Hepatocyte (in vitro differentiated cells): Measurements from ENCODE around the gene TRIM56. TPM values are rescaled to one million over a fixed set of nuclear protein-coding genes. Genes with fewer than 3 reads are reported as not detected.
A peak's percentile ranks its signal among the peaks of the same experiment; 100 is the strongest.

Experiments
- DNase-seq: peaks from one replicate; pipeline ENCODE4 v3.0.0-alpha.2; 2016; ENCODE audit warnings: low spot score
- H2AFZ ChIP-seq: fragments of 200-600 bp; sonication (generic); 2 replicates; pipeline ENCODE4 v1.6.0; 2016; ENCODE audit warnings: antibody characterized with exemption, mild to moderate bottlenecking
- H3K27ac ChIP-seq: fragments of 200-600 bp; sonication (generic); 2 replicates; pipeline ENCODE4 v1.5.1; 2016; ENCODE audit warnings: mild to moderate bottlenecking
- H3K27me3 ChIP-seq: fragments of 200-600 bp; sonication (generic); 2 replicates; pipeline ENCODE4 v1.6.1; 2016
- H3K36me3 ChIP-seq: fragments of 200-600 bp; sonication (generic); replicated peaks from 2 replicates; pipeline ENCODE4 v1.5.1; 2016; ENCODE audit warnings: low read depth; ENCODE audit not compliant: insufficient read depth
- H3K4me1 ChIP-seq: fragments of 200-600 bp; sonication (generic); 2 replicates; pipeline ENCODE4 v1.5.1; 2016; ENCODE audit warnings: mild to moderate bottlenecking, moderate library complexity; ENCODE audit not compliant: insufficient read depth
- H3K4me2 ChIP-seq: fragments of 200-600 bp; sonication (generic); 2 replicates; pipeline ENCODE4 v1.6.0; 2016
- H3K4me3 ChIP-seq: fragments of 200-600 bp; sonication (generic); 2 replicates; pipeline ENCODE4 v1.5.1; 2016; ENCODE audit warnings: mild to moderate bottlenecking
- H3K79me2 ChIP-seq: fragments of 200-600 bp; sonication (generic); 2 replicates; pipeline ENCODE4 v1.6.0; 2017; ENCODE audit warnings: mild to moderate bottlenecking
- H3K9me2 ChIP-seq: fragments of 200-600 bp; sonication (generic); replicated peaks from 2 replicates; pipeline ENCODE4 v1.6.0; 2017; ENCODE audit warnings: mild to moderate bottlenecking; ENCODE audit not compliant: insufficient read depth
- H3K9me3 ChIP-seq: fragments of 200-600 bp; sonication (generic); 2 replicates; pipeline ENCODE4 v1.5.1; 2016; ENCODE audit warnings: low read depth, mild to moderate bottlenecking
- H4K20me1 ChIP-seq: fragments of 200-600 bp; sonication (generic); 2 replicates; pipeline ENCODE4 v1.6.0; 2016; ENCODE audit warnings: mild to moderate bottlenecking; ENCODE audit not compliant: insufficient read depth, poor library complexity, severe bottlenecking
- CTCF ChIP-seq: fragments of 200-600 bp; sonication (generic); IDR thresholded peaks from 2 replicates; pipeline ENCODE4 v1.5.1; 2016; ENCODE audit warnings: antibody characterized with exemption, mild to moderate bottlenecking; ENCODE audit not compliant: poor library complexity
- EZH2 ChIP-seq: fragments of 200-600 bp; sonication (generic); IDR thresholded peaks from 2 replicates; pipeline ENCODE4 v1.6.1; 2016; ENCODE audit warnings: antibody characterized with exemption, mild to moderate bottlenecking, borderline replicate concordance
- EZH2phosphoT487 ChIP-seq: fragments of 200-600 bp; sonication (generic); IDR thresholded peaks from one replicate; pipeline ENCODE4 v1.6.1; 2018; ENCODE audit warnings: antibody characterized with exemption, mild to moderate bottlenecking, low read depth, moderate library complexity; ENCODE audit not compliant: unreplicated experiment, severe bottlenecking
- WGBS: methylation state at CpG from one replicate; pipeline ENCODE4 v1.1.6; 2016; ENCODE audit warnings: low lambda C conversion rate; ENCODE audit errors: missing lambda C conversion rate; 5-methylcytosine and 5-hydroxymethylcytosine counted together
- polyA plus RNA-seq: library from polyadenylated mRNA; unstranded; fragments of >200 nt; fragmentation: Nextera tagmentation; extraction: Ambion mirVana; gene quantifications from 2 replicates; pipeline ENCODE4 v1.2.1, GENCODE V29; 2016
- total RNA-seq: library from RNA; depleted of rRNA; stranded (reverse); fragments of >200 nt; gene quantifications from 2 replicates; pipeline ENCODE4 v1.2.3, GENCODE V29; 2014

Gene TRIM56
- total and polyA plus RNA-seq, 2 experiments from 2014 or later: 13.1 to 25.7 TPM

DNA sequence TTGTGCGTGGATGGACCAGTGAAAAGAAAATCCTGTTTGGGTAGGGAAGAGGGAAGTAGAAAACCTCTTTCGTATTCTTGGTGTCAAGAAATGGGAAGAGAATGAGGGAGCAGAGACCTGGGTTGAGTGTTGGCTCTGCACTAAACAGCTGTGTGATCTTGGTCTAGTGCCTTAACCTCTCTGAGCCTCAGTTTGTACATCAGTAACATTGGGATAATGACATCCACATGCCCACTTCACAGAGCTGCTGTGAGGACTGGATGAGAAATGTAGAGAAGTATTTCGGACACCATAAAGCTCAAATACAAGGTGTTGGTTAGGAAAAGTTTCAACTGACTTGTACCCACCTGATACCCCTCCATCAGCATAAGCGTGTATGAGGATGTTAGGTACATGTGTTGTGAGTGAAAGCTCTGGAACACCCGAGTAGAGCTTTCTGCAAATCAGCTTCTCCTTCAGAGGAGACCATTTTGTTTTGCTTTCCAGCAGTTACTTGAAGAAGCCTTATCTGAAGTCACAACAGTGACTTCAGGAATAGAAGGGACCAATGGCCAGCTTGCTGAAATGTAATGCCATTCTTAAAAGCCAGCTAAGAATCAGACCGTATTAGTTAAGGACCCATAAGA is 11.2 kb downstream of the TRIM56 start:
- WGBS: 85% methylated on average over 6 of the region's 6 CpGs
- no peaks in the 10 kb centered on the region for H3K9me2 ChIP-seq
- no peak for TF ChIP-seq EZH2phosphoT487

DNA sequence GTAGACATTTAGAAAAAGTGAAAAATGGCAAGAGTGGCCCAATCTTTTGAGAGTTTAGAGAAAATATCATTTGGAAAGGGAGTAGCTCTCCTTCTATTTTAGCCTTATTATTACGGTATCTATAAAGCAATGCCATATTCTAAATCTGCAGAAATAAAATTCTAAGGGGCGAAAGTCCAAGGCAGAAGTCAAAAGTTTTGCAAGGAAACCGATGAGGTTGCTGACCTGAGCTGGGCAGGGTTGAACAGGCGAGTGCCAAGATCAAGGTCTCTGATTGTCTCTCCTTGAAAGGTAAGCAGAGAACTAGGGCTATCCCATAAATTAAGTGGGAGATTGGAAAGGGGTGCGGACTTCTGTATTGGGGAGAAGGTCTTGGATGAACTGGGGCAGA is 11.7 kb downstream of the TRIM56 start:
- no peak overlapping the region for H3K27ac ChIP-seq
- no peaks in the 10 kb centered on the region for H4K20me1 ChIP-seq
- no peak for DNase-seq
- no peaks in the 10 kb centered on the region for H3K27me3 ChIP-seq
- no peak overlapping the region for H3K4me2 ChIP-seq
- H2AFZ ChIP-seq: no peak overlapping the region
- WGBS: 96% methylated on average over 5 of the region's 5 CpGs
- no peaks in the 10 kb centered on the region for H3K36me3 ChIP-seq
- TF ChIP-seq EZH2 (no peak), CTCF (no peak), EZH2phosphoT487 (no peak)
- H3K79me2 ChIP-seq: no peaks in the 10 kb centered on the region
- H3K9me2 ChIP-seq: no peaks in the 10 kb centered on the region
- H3K9me3 ChIP-seq: no peaks in the 10 kb centered on the region
- no peak overlapping the region for H3K4me3 ChIP-seq
- peaks cover 12% of the 10 kb centered on the region for H3K4me1 ChIP-seq

More for the DNA sequence above, 11.2 kb downstream of the TRIM56 start:
- no peak overlapping the region for H3K4me2 ChIP-seq
- H3K79me2 ChIP-seq: no peaks in the 10 kb centered on the region
- H3K4me3 ChIP-seq: no peak overlapping the region
- H3K9me3 ChIP-seq: no peaks in the 10 kb centered on the region
- H3K27me3 ChIP-seq: no peaks in the 10 kb centered on the region
- DNase-seq: no peak
- H3K27ac ChIP-seq: no peak overlapping the region
- no peaks in the 10 kb centered on the region for H4K20me1 ChIP-seq
- H3K4me1 ChIP-seq: peaks cover 12% of the 10 kb centered on the region
- H3K36me3 ChIP-seq: no peaks in the 10 kb centered on the region
- no peak overlapping the region for H2AFZ ChIP-seq

DNA sequence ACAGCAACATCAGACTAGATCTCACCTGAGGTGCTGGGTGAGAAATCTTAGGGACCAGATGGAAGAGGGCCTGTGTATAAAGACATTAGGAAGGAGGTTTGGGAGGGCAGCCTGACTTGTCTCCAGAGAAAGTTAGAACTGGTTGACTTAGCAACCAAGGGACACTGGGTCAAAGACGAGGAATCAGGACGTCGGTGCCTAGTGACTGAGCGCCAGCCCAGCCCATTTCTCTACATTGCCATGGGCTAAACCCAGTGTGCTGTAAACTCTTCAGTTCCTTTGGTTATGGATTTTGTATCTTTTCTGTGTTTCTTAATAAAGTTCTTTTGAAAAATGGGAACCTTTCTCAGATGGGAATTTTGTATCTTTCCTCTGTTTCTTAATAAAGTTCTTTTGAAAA is 12.3 kb downstream of the TRIM56 start:
- no peak overlapping the region for H3K4me2 ChIP-seq
- H3K36me3 ChIP-seq: no peaks in the 10 kb centered on the region
- TF ChIP-seq CTCF (no peak), EZH2 (no peak), EZH2phosphoT487 (no peak)
- no peak overlapping the region for H3K27ac ChIP-seq
- H3K4me3 ChIP-seq: no peak overlapping the region
- H4K20me1 ChIP-seq: no peaks in the 10 kb centered on the region
- no peaks in the 10 kb centered on the region for H3K9me3 ChIP-seq
- no peaks in the 10 kb centered on the region for H3K9me2 ChIP-seq
- WGBS: 87% methylated on average over 4 of the region's 4 CpGs
- no peaks in the 10 kb centered on the region for H3K79me2 ChIP-seq
- H3K27me3 ChIP-seq: no peaks in the 10 kb centered on the region
- peaks cover 12% of the 10 kb centered on the region for H3K4me1 ChIP-seq
- DNase-seq: no peak
- no peak overlapping the region for H2AFZ ChIP-seq

DNA sequence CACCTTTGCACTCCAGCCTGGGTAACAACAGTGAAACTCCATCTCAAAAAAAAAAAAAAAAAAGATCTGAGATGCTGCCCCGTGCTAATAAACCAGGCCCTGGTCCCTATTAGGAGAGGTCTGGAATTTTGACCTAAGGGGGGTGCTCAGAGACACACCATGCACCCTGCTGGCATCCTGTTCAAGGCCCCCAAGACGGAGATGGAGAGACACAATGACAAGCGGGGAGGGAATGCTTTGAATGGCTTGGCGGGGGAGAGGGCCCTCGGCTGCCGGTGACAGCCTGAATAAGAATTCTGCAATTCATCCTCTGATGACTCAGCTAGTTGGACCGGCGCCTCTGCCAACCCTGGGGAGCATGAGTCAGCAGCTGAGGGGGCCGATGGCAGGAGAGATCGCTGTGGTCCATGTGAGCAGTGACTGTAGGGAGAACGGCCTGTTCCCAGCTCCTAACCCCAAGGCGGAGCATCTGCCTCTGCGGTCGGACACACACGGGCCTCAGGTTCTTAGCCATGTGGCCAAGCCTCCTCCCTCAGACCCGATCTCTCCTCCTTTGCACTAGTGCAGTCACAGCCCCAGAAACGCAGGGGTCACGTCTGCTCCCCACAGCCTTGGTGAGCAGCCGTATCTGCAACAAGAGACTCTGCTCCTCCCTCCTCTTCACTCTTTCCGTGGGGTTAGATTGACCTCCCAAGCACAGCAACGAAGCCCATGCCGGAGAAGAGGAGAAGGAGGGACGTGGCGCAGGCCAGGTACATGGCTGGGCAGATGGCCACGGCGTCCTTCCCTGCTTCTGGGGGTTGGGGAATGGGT is 14.9 kb downstream of the TRIM56 start:
- H3K27me3 ChIP-seq: no peaks in the 10 kb centered on the region
- no peak overlapping the region for H2AFZ ChIP-seq
- H3K9me3 ChIP-seq: no peaks in the 10 kb centered on the region
- peak overlapping the region; percentile 86 for H3K27ac ChIP-seq
- 41% methylated on average over 26 of the region's 26 CpGs for WGBS
- no peaks in the 10 kb centered on the region for H3K79me2 ChIP-seq
- H3K4me2 ChIP-seq: peak overlapping the region; percentile 50
- TF ChIP-seq CTCF (no peak), EZH2phosphoT487 (no peak), EZH2 (no peak)
- peaks cover 12% of the 10 kb centered on the region for H3K4me1 ChIP-seq
- H3K4me3 ChIP-seq: no peak overlapping the region
- H3K9me2 ChIP-seq: no peaks in the 10 kb centered on the region
- H3K36me3 ChIP-seq: no peaks in the 10 kb centered on the region
- DNase-seq: peak; percentile 95
- no peaks in the 10 kb centered on the region for H4K20me1 ChIP-seq
